GM21576 (cell line): ENCODE measurements around the gene PLEKHD1.
A peak's percentile ranks its signal among the peaks of the same experiment; 100 is the strongest.
"Not testable (repeated sequence)": the region's sequence is repeated elsewhere in the genome, so short reads cannot be mapped to it uniquely, and the experiment has no call there.

Experiments
- ATAC-seq: cut with Tn5 transposase; IDR thresholded peaks from one replicate; pipeline ENCODE4 v1.9.1; 2021; ENCODE audit warnings: mild to moderate bottlenecking, moderate library complexity; ENCODE audit not compliant: unreplicated experiment

PLEKHD1 gene

DNA sequence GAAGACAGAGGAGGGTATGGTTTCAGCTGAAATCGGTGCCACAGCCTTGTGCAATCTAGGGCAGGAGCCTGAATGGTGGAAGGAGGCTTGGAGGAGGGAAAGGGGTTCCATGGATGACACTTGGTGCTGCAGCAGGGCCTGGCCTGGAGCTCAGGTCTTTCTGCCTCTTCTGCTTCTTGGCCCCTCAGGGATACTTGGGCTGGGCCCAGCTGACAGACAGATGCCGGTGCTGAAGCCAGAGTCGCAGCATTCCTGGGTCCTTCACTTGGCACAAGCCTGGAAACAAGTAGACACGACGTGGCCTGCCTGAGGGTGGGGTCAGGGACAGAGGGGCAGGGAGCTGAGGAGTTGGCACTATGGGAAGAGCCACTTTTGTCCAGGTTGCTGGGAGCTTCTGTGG lies 4.4 kb upstream of the PLEKHD1 start:
- no peak for ATAC-seq

DNA sequence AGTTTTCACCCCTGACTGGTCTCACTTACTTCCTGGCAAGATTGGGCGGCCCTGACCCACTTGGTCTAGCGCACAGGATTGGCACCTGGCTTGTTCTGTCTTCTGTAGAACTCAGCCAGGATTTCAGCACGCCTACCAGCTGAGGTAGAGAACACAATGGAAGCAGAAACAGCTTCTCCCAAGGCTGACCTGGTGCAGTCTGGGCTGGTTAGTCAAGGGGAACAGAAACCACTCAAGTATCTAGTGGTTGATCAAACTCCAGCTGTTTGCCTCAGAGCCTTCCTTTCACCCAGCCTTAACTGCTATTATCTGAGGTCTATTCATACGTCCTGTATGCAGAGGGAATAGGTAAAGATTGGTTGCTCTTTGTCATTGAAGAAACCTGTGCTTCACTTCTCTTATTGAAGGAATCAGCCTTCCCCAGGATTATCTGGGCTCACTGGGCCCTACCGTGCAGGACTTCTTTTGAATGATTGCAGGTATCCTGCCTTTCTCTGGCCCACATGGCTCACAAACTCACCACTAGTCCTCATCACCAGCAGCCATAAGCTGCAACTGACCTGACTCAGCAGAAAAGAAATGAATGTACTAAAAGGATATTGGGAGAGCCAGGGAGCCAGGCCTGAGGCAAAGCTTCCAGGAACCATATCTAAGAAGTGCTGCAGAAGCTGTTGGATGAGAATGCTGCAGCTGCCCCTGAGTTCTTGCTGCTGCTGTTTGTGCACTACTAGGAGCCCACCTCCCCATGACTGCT lies 2.5 kb upstream of the PLEKHD1 start:
- ATAC-seq: peak; percentile 84

DNA sequence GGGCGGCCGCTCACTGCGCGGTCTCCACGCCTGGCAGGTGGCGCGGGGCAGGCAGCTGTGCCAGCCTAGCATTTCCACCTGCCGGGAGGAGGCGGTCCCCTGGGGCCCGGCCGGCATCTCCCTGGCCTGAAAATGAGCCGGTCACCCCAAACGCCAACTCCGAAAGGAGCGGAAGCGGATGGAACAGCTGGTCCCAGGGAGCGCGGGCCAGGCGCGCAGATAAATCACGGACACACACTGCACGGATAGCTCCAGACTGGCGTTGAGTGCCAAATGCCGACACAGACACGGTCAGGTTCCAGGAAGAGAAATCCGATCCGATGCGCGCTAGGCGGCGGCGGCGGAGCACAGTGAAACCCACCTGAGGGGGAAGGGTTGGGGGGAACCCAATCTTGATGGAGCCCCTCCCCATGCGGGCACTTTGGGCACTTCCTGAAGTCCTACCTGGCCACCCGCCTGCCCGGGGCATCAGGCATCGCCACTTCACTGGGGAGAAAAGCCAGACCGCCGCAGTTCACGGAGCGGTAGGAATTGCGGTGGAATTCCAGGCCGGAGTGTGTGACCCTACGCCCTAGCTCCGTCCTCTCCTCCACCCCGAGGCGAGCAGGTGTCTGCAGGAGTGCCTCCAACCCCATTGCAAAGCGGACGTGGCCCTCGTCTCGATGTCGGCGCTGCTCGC lies 624 bp upstream of the PLEKHD1 start:
- ATAC-seq: no peak

DNA sequence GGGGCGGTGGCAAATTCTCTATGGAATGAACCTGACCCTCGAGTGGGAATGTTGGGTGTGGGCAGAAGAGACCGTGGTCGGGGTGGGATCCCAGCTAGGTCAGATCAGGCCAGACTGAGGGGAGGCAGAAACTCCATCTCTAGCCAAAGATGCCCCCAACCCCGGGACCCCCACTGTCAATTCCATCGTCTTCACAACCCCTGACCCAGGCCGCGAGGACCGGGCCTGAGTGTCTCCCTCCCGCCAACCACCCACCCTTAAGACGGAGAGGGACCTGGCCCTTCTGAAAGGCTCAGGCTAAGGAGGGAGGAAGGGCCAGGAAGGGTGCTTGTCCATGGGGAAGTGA lies 760 bp downstream of the PLEKHD1 start:
- no peak for ATAC-seq

DNA sequence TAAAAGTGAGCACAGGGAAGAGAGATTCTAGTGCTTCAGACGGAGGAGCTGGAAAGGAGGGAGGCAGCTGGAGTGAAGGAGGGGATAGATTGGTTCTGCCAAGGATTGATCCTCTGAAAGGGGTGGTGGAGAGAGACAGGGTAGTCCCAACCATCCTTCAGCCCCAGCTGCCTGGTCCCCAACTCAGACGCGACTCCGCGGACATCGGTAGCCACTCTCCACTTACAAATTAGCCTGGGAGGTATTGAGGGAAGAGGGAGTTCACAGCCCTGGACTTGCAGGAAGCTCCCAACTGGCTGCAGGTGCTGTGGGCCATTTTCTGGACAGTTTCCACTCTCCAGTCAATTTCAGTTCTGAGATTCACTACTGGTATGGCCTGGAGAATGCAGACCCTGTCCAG lies 1.2 kb downstream of the PLEKHD1 start:
- ATAC-seq: no peak

DNA sequence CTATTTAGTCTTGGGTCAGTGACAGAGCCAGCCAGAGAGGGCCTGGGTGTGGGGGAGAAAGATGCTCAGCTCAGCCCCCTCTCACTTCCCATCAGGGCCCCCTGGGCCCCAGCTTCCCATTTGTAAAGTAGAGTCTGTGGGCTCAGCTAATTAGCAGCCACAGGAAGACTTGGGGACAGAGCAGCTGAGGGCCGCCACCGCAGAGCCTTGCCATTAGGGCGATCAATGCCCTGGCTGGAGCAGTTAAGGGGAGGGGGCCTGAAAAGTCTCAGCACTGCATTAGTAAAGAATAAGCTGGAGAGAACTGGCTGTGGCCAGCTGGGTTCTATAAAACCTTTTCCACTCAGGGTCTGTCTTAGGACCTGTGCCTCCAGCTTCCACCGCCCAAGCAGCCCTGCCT lies 2.7 kb downstream of the PLEKHD1 start:
- no peak for ATAC-seq

DNA sequence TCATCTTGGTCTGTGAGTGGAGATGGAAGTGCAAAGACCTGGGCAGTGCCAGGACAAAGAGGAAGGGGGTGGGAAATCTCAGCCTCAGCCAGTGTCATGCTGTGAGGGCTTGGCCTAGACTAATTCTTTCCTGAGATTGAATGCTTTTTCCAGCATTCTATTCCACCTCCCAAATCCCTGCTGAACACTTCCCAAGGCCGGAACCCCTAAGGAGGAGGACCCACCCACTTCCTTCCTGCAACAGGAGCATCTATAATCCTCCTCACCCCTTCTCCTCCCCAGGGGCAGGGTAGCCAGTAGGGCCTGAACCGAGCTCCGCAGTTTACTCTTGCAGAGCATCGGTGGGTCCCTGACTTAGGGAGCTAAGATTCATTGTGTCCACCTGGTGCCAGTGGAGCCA lies 3.2 kb downstream of the PLEKHD1 start:
- ATAC-seq: no peak

DNA sequence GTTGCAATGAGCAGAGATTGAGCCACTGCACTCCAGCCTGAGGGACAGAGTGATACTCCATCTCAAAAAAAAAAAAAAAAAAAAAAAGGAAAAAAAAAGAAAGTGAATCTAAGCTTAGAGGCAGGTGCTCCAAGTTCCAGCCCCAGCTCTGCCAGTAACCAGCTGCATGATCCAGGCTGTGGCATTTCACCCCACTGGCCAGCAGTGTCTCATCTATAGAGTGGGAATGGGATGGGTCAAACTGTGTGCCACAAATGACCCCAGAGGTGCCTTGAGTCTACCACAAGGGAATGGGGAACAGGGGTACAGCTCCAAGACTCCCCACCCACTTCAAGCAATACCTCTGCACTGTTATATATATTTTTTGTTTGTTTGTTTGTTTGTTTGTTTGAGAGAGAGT lies 5.0 kb downstream of the PLEKHD1 start:
- ATAC-seq: no peak

DNA sequence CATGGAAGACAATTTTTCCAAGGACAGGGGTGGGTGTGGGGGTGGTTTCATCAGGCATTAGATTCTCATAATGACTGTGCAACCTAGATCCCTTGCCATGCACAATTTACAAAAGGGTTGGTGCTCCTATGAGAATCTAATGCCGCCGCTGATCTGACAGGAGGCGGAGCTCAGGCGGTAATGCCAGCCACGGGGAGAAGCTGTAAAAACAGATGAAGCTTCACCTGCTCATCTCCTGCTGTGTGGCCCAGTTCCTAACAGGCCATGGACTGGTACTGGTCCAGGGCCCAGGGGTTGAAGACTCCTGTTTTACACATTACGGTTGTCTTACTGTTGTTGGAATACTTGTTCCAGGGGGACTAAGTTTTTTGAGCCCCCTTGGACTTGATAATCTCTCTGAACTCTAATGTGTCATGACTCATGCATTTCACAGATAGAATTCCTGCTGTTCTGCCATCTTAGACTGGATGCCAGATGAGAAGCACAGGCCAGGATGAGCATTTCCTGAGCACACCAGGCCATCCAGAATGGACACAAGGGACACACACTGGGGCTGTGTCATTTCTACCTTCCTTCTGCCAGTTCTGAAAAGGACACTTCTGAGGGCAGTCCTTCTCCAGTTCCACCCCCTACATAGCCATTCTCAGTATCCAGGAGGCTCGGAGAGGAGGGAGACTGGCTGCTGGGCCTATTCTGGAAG lies 5.8 kb downstream of the PLEKHD1 start:
- ATAC-seq: no peak

DNA sequence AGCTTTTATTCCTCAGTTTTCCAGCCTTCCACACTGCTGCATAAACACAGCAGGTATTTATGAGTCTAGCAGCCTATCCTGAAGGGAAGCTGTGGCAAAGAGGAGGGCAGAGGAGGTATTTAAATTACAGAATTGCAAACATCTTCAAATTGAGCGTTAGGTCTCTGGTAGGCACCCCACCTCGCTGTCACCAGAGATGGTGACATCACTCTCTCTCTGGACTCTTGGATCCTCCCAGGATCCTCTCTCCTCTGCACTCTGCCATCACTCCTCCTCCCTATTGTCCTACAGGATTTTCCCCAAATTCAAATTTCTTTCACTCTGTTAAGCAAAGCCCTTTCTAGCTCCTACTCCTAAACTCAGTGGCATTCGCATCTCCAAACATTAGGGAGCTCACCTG lies 6.7 kb downstream of the PLEKHD1 start:
- ATAC-seq: no peak

DNA sequence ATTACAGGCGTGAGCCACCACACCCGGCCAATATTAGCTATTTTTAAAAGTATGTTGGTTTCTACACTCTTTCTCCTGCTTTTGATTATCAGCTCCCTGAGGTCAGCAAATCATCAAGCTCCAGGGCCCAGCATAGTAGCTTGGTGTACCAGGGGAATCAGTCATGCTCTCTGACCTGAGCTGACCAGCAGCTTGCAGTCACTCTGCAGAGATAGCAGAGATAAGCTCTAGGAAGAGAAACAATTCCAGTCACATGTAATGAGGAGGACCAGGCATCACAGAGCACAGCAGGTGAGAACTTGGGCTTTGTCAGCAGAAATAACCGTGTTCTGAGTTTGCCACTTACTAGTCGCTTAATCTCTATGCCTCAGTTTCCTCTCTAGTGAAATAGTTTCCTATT lies 8.5 kb downstream of the PLEKHD1 start:
- ATAC-seq: no peak

DNA sequence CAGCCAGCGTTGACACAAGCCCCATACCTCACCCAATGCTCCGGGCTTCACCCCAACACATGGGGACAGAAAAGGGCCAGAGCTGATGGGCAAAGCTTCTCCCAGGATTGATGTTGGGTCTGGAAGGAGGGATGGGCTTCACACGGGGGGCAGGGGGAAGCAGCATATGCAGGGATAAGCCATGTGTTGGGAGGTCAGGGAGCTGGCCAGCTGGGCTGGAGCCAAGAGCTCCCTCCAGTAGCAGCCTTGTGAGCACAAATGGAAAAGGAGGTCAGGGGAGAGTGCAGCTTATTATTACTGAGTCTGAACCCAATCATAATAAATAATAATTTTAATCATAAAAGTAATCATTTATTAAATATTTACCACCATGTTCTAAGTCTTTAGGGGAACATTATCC lies 9.3 kb downstream of the PLEKHD1 start:
- no peak for ATAC-seq

DNA sequence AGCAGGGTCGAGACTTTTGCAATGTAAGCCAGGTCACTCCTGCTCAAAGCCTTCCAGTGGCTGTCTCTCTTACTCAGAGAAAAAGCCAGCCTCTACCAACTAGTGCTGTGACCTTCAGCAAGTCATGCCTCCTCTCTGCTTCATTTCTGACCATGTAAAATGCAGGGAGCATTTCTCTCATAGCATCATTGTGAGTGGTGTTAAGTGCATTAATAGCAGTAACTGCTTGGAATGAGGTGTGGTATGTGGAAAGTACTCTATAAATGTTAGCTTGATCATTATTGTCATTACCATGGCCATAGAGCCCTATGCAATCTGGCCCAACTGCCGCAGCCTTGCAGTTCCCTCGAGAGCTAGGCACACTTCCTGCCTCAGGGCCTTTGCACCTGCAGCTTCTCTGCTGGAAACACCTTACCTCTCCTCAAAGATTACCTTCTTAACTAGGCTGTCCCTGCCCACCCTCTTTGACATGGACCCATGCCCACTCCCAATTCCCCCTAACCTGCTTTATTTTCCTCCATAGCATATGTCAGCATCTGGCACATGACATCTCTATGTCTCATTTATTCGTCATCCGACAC lies 10.9 kb downstream of the PLEKHD1 start:
- no peak for ATAC-seq

DNA sequence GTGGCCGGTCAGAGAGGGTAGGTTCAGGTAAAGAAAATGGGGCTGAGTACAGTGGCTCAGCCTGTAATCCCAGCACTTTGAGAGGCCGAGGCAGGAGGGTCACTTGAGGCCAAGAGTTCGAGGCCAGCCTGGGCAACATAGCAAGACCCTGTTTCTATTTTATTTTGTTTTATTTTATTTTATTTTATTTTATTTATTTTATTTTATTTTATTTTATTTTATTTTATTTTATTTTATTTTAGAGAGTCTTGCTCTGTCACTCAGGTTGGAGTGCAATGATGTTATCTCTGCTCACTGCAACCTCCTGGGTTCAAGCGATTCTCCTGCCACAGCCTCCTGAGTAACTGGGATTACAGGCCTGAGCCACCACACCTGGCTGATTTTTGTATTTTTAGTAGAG lies 13.3 kb downstream of the PLEKHD1 start:
- ATAC-seq: not testable (repeated sequence)

DNA sequence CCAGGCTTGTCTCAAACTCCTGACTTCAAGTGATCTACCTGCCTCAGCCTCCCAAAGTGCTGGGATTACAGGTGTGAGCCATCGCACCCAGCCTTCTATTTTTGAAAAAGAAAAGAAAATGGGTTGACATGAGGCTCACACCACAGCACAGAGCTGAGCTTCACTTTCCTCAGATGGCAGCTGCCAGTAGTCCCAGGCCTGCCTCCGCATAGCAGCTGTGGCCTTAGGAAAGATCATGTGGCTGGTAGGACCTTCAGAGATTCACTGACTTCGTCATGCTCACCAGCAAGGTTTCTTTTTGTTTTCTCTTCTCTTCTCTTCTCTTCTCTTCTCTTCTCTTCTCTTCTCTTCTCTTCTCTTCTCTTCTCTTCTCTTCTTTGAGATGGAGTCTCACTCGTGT lies 13.8 kb downstream of the PLEKHD1 start:
- ATAC-seq: not testable (repeated sequence)

DNA sequence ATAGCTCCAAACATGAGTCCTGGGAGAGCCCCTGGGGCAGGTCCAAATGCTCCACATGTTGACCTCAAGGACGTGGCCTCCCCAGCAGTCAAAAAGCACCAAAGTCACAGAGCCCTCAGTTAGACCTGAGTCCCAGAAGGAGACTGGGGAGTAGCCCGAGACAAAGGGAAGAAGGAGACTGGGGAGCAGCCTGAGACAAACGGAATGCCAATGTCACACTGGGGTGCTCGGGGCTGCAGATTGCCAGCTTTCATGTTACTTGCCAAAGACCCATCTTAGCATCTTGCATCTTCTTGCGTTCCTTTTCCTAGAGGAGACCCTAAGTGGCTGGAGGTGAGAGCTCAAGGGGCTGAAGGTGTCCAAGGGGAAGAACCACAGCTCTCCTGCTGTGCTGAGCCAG lies 14.9 kb downstream of the PLEKHD1 start:
- no peak for ATAC-seq

DNA sequence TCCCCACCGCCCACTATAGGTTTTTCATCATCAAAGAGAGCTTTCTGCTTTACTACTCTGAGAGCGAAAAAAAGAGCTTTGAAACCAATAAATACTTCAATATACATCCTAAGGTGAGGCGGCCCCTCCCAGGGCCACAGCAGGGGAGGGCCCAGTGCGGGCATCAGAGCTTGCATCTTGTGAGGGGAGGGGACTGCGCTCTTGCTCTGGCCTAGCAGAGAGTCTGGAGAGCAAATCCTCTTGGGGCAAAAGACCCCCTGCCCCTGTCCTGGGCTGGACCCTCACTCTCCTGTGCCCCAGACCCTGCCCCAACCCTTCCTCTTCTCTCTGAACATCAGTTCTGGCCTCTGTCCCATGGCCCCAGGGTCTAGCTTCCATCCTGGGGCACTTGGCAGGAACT lies 15.6 kb downstream of the PLEKHD1 start:
- ATAC-seq: no peak

DNA sequence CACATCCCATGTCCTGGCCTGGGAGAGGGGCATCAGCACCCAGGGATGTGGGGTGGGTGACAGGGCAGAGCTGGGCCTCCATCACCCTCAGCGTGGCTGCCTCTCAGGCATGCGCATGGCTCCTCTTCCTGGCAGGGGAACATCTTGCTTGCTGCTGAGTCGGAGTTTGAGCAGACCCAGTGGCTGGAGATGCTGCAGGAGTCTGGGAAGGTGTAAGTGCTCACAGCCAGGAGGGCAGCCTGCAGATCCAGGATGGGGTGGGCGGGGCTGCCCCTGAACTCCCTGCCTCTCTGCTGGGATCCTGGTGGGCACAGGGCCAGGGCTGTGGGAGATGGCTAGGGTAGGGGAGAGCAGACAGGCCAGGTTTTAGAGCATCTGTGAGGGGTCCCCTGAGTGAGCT lies 16.2 kb downstream of the PLEKHD1 start:
- ATAC-seq: no peak

DNA sequence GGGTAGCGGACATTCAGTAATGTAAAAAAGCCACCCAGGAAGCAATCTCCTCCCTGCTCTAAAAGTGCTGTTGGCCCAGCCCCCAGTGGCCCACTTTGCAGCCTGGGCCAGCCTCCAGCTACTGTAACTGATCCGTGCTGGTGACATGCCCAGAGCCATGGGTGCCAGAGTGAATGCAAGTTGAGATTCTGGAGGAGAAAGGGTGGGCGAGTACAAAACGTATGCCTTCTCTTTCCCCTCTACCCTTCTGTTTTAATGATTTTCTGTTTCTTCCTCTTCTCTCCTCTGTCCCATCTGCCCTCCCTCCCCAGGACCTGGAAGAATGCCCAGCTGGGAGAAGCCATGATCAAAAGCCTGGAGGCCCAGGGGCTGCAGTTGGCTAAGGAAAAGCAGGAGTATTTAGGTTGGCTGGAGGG lies 16.9 kb downstream of the PLEKHD1 start:
- no peak for ATAC-seq

DNA sequence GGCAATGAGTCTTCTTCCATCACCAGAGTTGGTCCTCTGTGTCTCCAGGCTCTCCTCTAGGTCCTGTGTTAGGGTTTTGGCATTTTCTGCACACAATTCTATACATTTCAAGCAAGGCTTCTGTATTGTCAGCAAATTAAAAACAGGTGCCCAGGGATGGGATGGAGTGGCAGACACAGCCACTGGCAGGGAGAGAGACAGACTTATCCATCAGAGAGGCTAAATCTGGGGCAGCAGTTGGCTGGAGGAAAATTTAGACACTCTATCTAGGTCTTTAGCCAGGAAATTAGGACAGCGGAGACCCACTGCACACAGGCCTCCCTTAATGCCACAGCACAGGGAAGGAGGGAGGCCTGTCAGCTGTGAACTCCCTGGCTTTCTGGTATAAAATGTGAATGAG lies 20.2 kb downstream of the PLEKHD1 start:
- ATAC-seq: no peak

DNA sequence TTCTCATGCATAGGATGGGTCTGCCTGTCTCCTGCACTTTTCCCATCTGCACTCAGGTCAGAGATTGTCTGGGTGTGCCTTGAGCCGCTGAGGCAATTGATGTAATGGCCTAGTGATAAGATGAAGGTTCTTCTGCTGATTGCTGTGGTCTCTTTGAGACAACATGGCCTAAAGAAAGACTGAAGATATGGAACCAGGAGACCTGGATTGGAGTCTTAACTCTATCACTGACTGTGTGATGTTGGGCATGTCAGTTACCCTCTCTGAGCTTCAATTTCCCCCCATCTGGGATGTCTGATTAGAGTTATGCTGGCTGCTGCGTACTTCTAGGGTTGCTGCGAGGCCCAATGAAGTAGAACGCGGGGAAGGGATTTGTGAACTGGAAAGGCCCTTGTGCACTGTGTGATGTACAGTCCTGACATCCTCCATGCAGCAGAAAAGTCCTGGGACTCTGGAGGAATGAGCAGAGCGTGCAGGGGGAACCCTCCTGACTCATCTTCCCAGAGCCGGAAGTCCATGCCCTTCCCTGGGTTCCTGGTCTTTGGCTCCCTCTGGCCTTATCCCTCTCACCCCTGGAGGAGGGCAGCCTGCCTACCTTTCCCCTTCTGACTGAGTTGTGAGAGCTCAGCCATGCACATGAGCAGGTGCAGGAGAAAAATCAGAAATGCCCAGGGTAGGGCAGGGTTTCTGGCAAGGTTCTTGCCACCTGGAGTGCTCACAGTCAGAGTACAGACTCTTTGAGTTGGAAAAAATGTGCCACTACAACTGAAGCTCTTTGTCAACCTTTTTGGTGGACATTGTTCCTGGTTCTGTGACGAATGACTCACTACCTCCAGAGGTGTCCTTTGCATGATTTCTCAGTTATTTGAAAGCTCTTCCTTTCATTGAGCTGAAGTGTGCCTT lies 21.1 kb downstream of the PLEKHD1 start:
- no peak for ATAC-seq
